Neural progenitor cell (in vitro differentiated cells): ENCODE measurements around the gene PITX3.

Experiments
- CTCF ChIP-seq: fragments of 200-600 bp; sonication (generic); IDR thresholded peaks from 2 replicates; pipeline ENCODE4 v1.5.1; 2017; ENCODE audit warnings: antibody characterized with exemption, mild to moderate bottlenecking
- EZH2 ChIP-seq: fragments of 200-600 bp; sonication (generic); IDR thresholded peaks from 2 replicates; pipeline ENCODE4 v1.6.1; 2017; ENCODE audit warnings: antibody characterized with exemption, mild to moderate bottlenecking, moderate library complexity
- EZH2phosphoT487 ChIP-seq: fragments of 200-600 bp; sonication (generic); IDR thresholded peaks from 2 replicates; pipeline ENCODE4 v1.6.1; 2017; ENCODE audit warnings: antibody characterized with exemption

DNA sequence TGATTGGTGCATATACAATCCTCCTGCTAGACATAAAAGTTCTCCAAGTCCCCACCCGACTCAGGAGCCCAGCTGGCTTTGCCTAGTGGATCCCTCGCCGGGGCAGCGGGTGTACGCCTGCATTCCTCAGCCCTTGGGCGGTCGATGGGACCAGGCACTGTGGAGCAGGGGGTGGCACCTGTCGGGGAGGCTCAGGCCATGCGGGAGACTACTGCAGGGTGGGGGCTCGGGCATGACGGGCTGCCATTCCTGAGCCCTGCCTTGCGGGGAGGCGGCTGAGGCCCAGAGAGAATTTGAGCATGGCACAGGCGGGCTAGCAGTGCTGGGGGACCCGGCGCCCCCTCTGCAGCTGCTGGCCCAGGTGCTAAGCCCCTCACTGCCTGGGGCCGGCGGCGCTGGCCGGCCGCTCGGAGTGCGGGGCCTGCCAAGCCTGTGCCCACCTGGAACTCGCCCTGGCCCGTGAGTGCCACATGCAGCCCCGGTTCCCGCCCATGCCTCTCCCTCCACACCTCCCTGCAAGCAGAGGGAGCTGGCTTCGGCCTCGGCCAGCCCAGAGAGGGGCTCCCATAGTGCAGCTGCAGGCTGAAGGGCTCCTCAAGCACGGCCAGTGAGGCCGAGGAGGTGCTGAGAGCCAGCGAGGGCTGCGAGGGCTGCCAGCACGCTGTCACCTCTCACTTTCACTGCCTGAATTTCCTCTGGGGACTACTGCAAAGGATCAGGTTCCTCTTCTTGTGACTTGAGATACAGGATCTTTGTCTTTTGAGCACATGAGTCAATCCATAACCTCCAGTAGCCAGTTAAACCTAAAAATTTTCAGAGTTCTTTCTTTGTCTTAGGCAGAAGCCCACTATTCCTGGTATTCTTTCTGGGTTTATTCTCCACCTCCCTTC is 40.3 kb downstream of the PITX3 start:
- TF ChIP-seq CTCF (no peak), EZH2 (no peak), EZH2phosphoT487 (no peak)
